NCI-H146 treated with DMSO at 0.1 percent for 48 hours (cell line): ENCODE results near the gene ITGAE.

Experiments used
- DNase-seq: peaks from one replicate; lab custom pipeline; 2025; ENCODE audit not compliant: unreplicated experiment; lab: John Stamatoyannopoulos, UW

The ITGAE gene

DNA sequence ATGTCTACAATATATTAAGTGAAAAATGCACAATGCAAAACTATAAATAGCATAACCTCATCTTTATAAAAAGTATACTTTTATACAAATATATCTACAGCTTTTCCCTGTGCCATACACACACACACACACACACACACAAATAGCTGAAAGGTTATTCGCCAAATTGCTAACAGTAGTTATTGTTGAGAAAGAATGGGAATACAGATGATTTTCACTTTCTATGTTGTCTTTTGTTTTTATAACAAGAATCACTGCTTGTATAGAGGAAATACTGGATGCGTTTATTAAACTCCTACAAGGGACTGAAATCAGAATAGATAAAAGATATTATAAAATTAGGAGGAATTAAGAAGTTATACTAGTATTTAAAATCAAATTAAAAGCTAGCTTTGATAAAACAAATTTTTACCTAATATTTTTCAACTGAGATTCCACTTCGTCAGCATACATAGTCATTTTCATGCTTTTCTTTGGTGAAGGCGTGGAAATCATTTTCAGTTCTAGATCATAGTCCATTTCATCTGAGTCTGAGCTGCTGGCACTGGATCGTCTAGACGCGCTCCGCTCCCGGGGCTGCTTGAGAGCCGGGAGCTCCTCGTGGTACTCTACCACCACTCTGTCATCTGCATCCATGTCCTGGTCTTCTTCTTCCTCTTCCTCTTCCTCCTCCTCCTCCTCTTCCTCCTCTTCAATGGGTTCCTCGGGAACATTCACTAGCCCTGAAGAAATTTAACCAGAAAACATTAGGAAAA, 17.0 kb upstream of the ITGAE start:
- DNase-seq, result no peak

DNA sequence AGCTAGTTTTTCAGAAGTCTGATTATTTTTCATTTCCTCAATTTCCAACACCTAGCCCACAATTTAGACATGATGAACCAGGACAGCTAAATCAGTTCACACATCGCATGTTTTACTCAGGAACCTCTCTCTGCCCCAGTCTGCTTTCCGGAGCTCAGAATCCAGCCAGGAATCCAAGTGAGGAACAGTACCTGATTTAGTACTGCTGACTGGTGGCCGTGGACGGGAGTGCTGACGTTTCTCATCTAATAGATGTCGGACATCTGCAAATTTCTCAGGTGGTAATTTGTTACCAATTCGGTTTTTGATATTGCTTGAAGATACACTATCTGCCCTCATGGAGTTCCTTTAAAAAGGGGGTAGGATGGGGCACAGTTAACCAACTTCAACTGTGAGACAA, 14.9 kb upstream of the ITGAE start:
- no peak for DNase-seq

DNA sequence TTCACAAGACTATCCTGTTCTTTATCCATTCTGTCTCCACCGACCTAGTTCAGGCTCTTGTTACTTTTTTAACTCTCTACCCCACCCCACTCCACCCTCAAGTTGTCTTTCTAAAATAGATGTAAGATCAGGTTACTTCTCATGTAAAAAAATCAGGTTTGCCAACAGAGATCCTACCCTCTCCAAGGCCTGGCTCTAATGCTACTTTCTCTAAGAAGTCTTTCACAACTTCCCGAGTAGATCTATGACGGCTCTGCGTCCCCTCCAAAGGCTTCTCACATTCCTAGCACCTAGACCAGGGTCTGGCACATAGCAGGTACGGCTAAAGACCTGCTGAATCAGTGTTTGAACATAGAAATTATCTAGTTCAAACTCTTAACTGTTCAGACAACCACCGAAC, 14.1 kb upstream of the ITGAE start:
- no peak for DNase-seq

DNA sequence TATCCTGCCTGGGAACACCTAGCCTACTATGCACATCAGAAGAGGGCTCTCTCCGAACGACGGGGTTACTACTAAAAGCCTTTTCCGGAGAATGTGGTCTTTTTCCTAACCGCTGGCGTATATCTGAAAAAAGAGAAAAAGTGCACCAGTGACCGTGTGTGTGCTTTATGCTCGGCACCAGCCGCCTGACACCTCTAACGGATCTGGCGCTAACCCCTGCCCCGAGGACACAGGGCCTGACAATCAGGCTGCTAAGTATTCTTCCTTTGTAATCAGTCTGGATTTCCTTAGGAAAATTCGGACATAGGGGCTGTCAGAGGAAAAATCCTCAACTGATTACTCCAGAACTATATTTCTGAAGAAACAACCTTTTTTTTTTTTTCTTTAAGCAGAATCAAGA, 13.4 kb upstream of the ITGAE start:
- DNase-seq, result no peak

DNA sequence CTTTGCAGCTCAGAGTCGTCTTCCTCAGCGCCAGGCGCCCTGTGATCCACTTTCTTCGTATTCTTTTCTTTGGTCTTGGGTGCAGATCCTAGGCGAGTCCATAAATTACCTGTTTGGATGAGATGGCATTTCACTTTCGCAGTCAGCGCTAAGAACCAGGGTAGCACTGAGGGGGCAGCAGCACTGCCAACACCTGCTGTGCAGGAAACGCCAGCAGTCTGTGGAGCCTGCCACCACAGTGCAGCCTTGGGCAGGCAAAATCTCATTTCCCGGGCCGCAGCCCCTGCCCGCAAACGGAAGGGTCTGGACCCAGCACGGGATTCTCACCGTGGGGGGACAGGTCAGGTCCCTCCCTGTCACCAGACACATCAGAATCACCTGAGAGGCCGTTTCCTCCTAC, 12.2 kb upstream of the ITGAE start:
- no peak for DNase-seq

DNA sequence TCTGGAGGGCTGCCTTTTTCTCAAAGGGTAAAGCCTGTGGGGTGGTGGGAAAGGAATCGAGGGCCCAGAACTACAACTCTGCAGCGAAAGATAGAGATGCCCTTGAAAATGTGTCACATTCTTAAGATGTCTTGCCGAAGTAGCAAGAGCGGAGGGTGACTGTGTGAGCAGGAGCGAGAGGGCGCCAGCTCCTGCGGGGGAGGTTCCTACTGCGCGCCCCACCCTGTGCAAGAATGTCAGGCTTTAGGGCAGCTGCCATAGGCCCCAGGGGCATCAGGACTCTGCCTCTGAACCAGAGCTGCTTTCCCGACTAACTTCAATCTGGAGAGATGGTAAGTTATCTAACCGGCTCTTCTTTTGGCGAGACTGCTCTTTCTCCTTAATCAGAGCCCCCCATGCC, 11.8 kb upstream of the ITGAE start:
- DNase-seq, result no peak

DNA sequence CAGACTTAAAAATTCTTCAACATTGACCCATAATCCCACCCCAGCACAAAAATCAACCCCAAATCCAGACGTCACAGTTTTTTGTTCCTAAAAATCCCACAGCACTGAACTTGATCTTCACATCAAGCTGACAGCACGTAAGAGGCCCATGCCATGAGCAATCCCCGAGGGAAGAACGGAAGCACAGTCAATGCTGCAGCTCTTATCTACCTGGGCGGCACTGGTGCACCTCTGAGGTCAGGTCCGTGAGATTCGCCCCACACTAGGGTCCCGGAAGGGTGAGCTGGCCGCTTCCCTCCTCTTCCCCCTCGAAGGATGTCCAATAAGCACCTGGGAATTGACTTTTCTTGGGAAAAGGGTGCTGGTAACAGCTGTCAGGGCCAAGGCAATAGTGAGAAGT, 11.3 kb upstream of the ITGAE start:
- DNase-seq, result no peak

DNA sequence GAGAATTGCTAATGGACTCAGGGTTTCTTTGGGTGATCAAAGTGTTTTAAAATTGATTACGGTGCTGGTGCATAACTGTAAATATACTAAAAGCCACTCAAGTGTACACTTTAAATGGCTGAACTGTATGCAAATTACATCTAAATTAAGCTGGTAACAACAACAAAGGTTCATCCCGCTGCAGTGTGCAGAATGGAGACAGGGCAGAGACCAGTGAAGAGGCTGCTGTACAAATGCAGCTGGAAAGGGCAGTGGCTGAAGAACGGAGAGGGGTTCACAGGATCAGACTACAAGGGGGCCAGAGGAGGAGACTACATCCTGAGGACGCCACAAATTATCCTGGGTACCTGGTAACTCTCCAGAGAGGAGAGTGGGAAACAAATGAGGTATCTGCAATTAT, 9.0 kb upstream of the ITGAE start:
- no peak for DNase-seq

DNA sequence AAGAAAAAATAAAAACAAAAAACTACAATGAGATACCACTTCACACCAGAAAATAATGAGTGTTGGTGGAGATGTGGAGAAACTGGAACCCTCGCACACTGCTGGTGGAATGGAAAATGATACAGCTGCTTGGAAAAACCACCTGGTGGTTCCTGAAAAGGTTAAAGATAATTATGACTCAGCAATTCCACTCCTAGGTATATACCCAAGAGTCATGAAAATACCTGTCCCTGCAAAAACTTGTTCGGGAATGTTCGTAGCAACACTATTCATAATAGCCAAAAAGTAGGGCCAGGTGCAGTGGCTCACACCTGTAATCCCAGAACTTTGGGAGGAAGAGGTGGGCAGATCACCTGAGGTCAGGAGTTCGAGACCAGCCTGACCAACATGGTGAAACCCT, 8.1 kb upstream of the ITGAE start:
- DNase-seq, result no peak

DNA sequence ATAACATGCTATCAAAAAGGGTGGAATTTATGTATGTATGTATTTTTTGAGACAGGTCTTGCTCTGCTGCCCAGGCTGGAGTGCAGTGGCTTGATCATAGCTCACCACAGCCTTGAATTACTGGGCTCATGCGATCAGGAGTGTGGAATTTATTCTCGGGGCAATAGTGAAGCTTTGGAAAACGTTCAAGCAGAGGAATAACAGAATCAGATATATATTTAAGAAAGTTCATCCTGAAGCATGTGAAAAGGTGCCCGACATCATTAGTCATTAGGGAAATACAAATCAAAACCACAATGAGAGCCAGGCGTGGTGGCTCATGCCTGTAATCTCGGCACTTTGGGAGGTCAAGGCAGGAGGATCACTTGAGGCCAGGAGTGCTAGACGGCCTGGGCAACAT, 7.7 kb upstream of the ITGAE start:
- DNase-seq, result no peak

DNA sequence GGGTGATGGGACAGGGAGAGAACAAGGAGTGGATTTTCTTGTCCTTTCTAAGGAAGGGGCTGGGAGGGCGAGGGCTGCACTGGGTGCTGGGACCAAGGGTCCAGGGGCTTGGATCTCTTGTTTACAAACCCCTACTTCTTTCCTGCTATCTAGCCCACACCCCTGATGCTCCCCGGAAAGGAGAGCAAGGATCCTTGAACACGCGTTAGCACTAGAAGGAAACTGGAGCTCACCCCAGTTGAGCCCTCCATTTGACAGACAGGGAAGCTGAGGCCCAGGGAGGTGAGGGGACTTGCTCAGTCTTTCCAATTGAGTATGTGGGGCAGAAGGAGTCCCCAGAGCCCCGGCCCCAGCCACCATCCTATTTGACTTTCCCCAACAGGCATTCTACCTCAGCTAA, 4.6 kb upstream of the ITGAE start:
- no peak for DNase-seq

DNA sequence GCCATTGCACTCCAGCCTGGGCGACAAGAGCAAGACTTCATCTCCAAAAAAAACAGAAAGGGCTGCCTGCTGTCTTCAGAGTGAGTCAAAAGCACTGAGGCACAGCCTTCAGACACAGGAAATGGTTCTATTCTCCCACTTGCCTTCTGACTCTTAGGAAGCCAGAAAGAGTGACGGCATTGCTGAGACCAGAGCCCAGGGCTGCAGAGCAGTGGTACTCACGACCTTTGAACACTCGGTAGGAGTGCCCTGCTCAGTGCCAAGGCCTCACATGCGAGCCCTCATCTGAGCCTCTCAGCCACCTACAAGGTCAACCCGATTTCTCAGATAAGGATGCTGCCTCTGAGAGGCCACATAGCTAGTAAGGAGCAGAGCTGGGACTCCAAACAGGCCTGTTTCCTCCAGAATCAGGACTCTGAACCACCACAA, 3.5 kb upstream of the ITGAE start:
- no peak for DNase-seq

DNA sequence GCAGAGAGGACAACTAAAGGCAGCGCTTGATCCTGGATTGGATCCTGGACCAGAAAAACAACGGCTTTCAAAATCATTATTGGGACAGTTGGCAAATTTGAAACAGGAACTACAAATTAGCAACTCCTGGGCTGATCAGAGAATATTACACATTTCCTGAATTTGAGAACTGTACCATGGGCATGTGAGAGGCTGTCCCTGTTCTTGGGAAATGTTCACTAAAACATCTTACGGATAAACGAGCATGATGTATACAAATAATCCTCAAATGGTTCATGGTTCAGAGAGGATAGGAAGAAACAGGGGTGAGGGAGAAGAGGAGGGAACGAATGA, 2.3 kb upstream of the ITGAE start:
- no peak for DNase-seq

DNA sequence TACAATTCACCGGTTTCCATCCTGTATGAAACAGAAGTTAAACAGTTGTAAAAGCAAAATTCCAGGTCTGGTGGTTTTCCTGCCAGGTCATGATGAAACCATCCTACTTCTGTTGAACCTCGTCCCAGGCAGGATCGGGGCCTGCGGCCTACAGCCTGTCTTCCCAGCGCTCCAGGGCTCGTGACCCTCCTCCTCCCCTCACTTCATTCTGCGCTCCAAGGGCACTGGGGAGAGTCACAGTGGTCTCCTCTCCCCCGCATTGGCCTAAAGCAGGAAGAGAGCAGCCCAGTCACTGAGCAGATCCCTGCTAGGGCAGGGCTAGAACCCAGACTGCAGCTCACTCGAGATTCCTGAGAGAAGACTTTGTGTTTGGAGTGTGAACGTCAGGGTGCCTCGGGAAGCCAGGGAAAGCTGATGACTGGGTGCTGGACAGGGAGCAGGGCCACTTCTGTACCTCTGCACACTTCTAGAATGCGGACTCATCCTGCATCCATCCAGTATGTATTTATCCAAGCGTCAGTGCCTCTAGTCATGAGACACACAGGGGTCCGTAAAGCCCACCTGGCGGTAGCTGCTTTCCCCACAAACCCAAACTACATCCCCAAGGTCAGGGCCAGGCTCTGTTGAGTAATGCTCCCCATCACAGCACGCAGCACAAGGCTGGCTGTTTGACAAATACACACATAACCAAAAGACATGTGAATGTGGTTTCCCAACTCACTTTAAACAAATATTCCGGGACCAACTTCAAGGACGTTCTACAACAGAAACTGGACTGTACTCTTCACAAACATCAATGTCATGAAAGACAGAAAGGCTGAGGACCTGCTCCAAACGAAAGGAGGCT, 1.7 kb upstream of the ITGAE start:
- no peak for DNase-seq

DNA sequence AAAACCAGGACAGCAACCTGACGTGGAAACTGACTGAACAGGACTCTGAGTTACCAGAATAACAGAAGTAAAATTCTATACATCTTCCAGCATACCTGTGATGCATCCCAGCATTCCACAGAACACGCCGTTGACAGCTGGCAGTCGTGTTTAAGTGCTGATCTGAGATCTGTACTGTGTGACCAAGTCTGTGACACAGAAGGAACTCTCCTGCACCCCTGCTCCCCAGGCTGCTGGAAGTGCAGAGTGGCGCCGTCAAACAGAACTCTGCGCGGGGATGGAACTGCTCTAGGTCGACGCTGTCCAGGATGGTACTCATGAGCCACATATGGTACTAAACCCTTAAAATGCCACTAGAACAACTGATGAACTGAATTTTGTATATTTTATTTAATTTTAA, 804 bp upstream of the ITGAE start:
- DNase-seq, result no peak

DNA sequence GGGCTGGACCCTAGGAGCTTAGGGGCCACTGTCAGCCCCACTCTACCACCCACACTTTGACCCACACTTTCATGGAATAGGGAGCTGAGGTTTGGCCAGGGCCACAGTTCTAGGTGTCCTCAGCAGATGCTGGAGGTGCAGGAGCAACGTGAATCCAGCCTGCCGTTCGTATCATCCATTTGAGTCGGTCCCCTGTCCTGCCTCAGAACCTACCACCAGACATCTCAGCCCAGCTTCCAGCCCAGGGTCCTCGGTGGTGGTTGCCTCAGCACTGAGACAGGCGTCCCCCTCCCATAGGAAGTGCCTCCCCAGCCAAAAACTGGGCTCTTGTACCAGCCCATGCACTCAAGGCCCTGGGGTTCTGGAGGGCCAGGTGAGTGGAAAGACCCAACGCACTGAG, 359 bp upstream of the ITGAE start:
- DNase-seq, result no peak

DNA sequence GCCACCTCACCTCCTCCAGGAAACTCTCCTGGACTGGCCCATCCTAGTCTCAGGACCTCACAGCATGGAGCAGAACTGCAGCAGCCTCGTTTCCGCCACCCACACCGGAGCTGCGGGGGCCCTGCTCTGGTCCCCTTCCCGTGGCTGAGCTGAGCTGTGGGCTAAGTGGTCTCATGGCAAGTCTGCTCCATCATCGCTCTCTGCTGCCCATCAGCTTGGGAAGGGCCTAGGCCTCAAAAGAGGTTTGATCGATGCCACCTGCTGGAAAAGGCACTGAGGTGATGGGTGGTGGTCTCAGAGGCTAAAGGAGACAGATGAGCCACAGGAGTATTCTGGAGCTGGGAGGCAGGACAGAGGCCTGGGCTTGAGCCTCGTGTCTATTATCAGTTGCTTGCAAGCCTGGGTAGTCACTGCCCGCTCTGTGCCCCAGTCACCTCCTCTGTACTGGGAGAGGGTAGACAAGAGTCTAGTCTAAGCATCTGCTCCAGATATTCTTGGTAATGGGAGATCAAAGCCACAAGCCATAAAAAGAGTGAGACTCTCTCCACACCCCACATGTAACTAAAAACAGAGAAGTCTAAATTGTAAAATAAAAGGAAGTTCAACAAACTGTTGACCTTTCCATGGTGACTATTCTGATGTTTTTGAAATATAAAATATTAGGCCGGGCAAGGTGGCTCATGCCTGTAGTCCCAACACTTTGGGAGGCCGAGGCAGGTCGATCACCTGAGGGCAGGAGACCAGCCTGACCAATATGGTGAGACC, 1.6 kb downstream of the ITGAE start:
- DNase-seq, result no peak

DNA sequence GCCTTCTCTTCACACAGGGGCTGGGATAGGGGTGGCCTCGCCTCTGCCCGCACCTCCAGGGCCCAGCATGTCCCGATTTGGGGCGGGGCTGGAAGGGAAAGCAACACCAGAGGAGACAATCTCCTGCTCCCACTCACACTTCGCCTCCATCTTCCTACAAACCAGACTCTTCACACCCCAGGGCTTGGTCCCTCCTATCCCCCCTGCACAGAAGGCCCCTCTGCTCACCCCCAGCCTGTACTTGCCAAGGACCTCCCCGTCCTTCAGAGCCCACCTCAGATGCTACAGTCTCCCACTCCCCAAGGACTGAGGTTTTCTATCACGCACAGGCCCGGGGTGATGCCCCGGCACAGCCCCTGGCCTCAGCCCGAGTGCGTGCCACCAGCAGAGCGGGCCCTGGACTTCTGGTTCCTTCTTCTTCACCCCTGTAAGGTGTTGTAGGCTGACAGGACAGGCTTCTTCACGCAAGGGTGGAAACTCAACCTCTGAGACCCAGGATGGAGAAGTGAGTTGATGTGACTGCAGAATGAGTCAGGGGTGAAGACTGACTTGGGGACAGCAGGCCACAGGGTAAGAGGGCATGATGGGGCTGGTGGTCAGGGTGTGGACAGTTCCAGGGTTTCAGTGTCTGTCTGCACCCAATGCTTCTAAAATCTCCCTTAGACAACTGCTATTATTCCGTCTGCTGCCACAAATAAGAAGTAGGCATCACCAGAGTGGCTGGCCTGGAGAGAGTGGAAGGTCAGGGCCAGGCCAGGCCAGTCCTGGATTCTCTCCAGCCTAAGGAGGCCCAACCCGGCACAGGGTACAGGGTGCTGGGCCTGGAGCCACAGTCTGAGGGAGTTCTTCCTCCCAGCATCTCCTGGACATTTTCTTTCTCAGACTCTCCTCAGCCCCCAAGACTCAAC, 2.5 kb downstream of the ITGAE start:
- DNase-seq, result no peak

DNA sequence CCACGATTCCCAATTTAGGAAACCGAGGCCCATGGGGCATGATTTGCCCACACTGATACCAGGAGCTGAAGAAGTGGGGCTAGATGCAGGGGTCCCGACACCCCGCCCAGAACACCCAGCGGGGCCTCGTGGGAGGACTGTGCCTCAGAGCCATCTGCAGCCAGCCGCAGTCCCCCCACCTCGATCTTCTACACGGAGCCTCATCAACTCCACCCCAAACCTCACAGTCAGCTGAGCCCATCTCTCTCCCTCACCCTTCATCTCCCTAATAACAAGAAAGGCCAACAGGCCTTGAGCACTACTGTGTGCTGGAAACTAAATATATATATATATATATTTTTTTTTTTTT, 4.2 kb downstream of the ITGAE start:
- DNase-seq, result no peak

DNA sequence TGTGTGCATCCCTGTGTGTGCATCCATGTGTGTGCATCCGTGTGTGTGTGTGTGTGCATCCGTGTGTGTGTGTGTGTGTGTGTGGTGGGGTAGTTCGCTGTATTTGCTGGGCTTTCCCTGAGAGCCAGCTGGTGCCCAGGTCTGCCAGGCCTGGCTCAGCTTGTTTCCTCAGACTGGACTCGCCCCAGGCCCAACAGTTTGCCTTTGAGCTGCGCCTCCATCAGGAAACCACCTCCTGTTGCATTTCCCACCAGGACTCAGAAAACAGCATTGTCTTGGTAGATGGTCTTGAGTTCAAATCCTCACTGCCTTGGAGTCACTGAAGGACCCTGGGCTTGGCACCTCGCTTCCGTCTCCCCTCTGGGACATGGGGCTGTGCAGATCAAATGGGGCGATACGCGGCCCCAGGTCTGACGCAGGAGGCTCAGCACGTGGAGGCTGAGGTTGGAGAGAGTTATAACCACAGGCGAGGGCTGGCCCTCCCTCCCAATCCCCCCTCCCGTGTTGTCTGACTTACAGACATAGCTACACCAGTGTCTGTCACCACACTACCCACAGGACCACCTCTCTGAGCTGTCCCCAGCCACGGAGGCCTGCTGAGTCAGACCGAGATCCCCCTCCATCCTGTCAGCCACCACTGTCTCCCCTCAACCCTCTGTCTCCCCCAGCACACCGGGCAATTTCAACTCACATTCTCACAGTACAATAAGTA, 4.7 kb downstream of the ITGAE start:
- no peak for DNase-seq
